ENCODE measurements around the gene CAPZA1. TPM values are rescaled to one million over a fixed set of nuclear protein-coding genes. Genes with fewer than 3 reads are reported as not detected.

CAPZA1 gene
- total RNA-seq, 1 experiment from 2014 or later, result 108 TPM

- no peak overlapping the region for H3T11ph ChIP-seq (ENCODE audit: low read length)
- no peaks in the 10 kb centered on the region; the same call in 1 of the 2 replicates for H3K79me2 ChIP-seq (ENCODE audit: insufficient read depth, low read length)
- H3K27ac ChIP-seq (ENCODE audit: insufficient read length, low read depth, low read length), result no peak overlapping the region
- peaks cover 7% of the 10 kb centered on the region for H3K4me1 ChIP-seq (ENCODE audit: insufficient read depth, low read length)
- no peaks in the 10 kb centered on the region for H3K79me1 ChIP-seq (ENCODE audit: insufficient read depth, low read depth, low read length, poor library complexity, severe bottlenecking)
- no CpG with 5 or more reads among the region's 7 CpGs for WGBS (ENCODE audit: extremely low coverage, insufficient read length, low lambda C conversion rate)
- H3K23me2 ChIP-seq (ENCODE audit: insufficient read length, low read depth, low read length, poor library complexity, severe bottlenecking), result peaks cover 23% of the 10 kb centered on the region
- H2AFZ ChIP-seq (ENCODE audit: low read length), result no peak overlapping the region
- Mint-ChIP-seq H3K9me3 (peaks cover 0 to 3% of the 10 kb centered on the region in 2 experiments; a peak in 1 of 5 replicates), H3K4me1 (peaks cover 55 to 56% of the 10 kb centered on the region in 2 experiments), H3K27ac (0 out of 7 replicates have a peak overlapping the region, but pooled peaks of 1 of the 3 experiments have one; percentile 45), H3K36me3 (ENCODE audit: insufficient read depth in 1 of 3, low read depth in 3 of 3) (peaks cover 13 to 24% (median 17%) of the 10 kb centered on the region in 3 experiments), H3K27me3 (ENCODE audit: low read depth) (peaks cover 61% of the 10 kb centered on the region), H3K4me3 (no peak overlapping the region; a peak in 1 of 5 replicates)
- H4K20me1 ChIP-seq (ENCODE audit: control insufficient read depth, insufficient read depth, insufficient read length), result no peaks in the 10 kb centered on the region
- H2BK12ac ChIP-seq (ENCODE audit: insufficient read length, low read depth, low read length), result no peak overlapping the region
- no peak overlapping the region for H2BK5ac ChIP-seq (ENCODE audit: insufficient read length, low read length)
- H3K27me3 ChIP-seq (ENCODE audit: insufficient read depth, low read length), result no peaks in the 10 kb centered on the region
- H4K8ac ChIP-seq (replicated peaks; ENCODE audit: insufficient read length, low read depth, low read length), result no peak overlapping the region
- H2AK5ac ChIP-seq (ENCODE audit: insufficient read length, low read length), result no peak overlapping the region
- DNase-seq, result no peak
- H3K9ac ChIP-seq (ENCODE audit: extremely low read depth, insufficient read length, low read length), result no peak overlapping the region
- no peaks in the 10 kb centered on the region for H3K9me3 ChIP-seq (ENCODE audit: control insufficient read depth, low read depth, low read length)
- H3K14ac ChIP-seq (ENCODE audit: insufficient read depth, low read length), result no peak overlapping the region
- no peak overlapping the region for H4K5ac ChIP-seq (ENCODE audit: insufficient read length, low read depth, low read length)
- no peak overlapping the region for H3K18ac ChIP-seq (ENCODE audit: insufficient read length, low read depth, low read length)
- no peak overlapping the region for H4K91ac ChIP-seq (ENCODE audit: insufficient read length, low read depth, low read length)
- H2BK15ac ChIP-seq (ENCODE audit: low read depth, low read length), result no peak overlapping the region
- H3K4me2 ChIP-seq (ENCODE audit: insufficient read depth, insufficient read length, low read length), result no peak overlapping the region
- no peak overlapping the region for H3K23ac ChIP-seq (ENCODE audit: insufficient read length, low read depth, low read length)
- H3K4ac ChIP-seq (ENCODE audit: low read depth, low read length), result no peak overlapping the region
- H2BK120ac ChIP-seq (ENCODE audit: low read depth, low read length, poor library complexity, severe bottlenecking), result no peak overlapping the region
- no peak overlapping the region for H3K56ac ChIP-seq (ENCODE audit: insufficient read length, low read depth, low read length)
- TF ChIP-seq CTCF (conservative IDR thresholded peaks at IDR 0.05), result no peak
- H2BK20ac ChIP-seq (ENCODE audit: low read depth, low read length, poor library complexity, severe bottlenecking), result no peak overlapping the region
These were observed 92.6 kb downstream of the CAPZA1 start for GRCh38 chr1:112712191-112712590.

Measured in H9 (cell line).